Occipital lobe (tissue), 2 donors: ENCODE measurements around the gene LRRC75B. TPM values are rescaled to one million over a fixed set of nuclear protein-coding genes. Genes with fewer than 3 reads are reported as not detected.
"Not testable (repeated sequence)": the region's sequence is repeated elsewhere in the genome, so short reads cannot be mapped to it uniquely, and the experiment has no call there.

Experiments used
- DNase-seq: peaks from one replicate; lab custom pipeline; 2025; lab: John Stamatoyannopoulos, UW
- total RNA-seq: library from RNA; depleted of rRNA; stranded (reverse); fragments of >200 nt; gene quantifications from one replicate; pipeline ENCODE4 v1.2.3, GENCODE V29; 2014

Gene LRRC75B
- total RNA-seq, 1 donor from 2014 or later = 5.3 TPM

GRCh38 chr22:24602847-24603769 lies 10.2 kb upstream of the LRRC75B start, which contains the start of gene GGT1:
Gene GGT1 (plus strand): TSS chr22:24603193. CDS start chr22:24611082, 7,889 bp downstream.
- DNase-seq = not testable (repeated sequence)

GRCh38 chr22:24602105-24602749 lies 9.4 kb upstream of the LRRC75B start:
- not testable (repeated sequence) for DNase-seq

GRCh38 chr22:24601217-24602104 lies 8.6 kb upstream of the LRRC75B start:
- no peak for DNase-seq

GRCh38 chr22:24599958-24600715 lies 7.3 kb upstream of the LRRC75B start:
- DNase-seq = not testable (repeated sequence)

GRCh38 chr22:24599514-24599913 lies 6.6 kb upstream of the LRRC75B start:
- no peak for DNase-seq

GRCh38 chr22:24597076-24597475 lies 4.2 kb upstream of the LRRC75B start:
- DNase-seq = not testable (repeated sequence)

GRCh38 chr22:24595863-24596262 lies 3.0 kb upstream of the LRRC75B start:
- no peak for DNase-seq

- no peak for DNase-seq
These were observed 2.4 kb upstream of the LRRC75B start for GRCh38 chr22:24595228-24595627.

- DNase-seq = no peak
These were observed 1.8 kb upstream of the LRRC75B start for GRCh38 chr22:24594569-24595120.

- DNase-seq = no peak
These were observed 1.1 kb upstream of the LRRC75B start for GRCh38 chr22:24593836-24594568.

GRCh38 chr22:24593559-24593835 lies 624 bp upstream of the LRRC75B start:
- not testable (repeated sequence) for DNase-seq

- DNase-seq = no peak
These were observed 619 bp downstream of the LRRC75B start for GRCh38 chr22:24592058-24592850.

- DNase-seq = no peak
These were observed 1.5 kb downstream of the LRRC75B start for GRCh38 chr22:24591286-24591830.

- DNase-seq = no peak
These were observed 2.2 kb downstream of the LRRC75B start for GRCh38 chr22:24590596-24591173.

- no peak for DNase-seq
These were observed 3.3 kb downstream of the LRRC75B start for GRCh38 chr22:24589518-24590030.

- DNase-seq = no peak
These were observed 4.0 kb downstream of the LRRC75B start for GRCh38 chr22:24588757-24589481.

- DNase-seq = peak; percentile 74
These were observed 4.5 kb downstream of the LRRC75B start for GRCh38 chr22:24588381-24588756.

- DNase-seq = no peak
These were observed 4.9 kb downstream of the LRRC75B start for GRCh38 chr22:24587948-24588347.
